A549 (cell line): ENCODE results near the gene SLC8A1.

Experiments used
- JUNB ChIP-seq: fragments of >200 bp; sonication (Bioruptor Twin); formaldehyde crosslinking; IDR thresholded peaks from 2 replicates; pipeline ENCODE4 v1.6.1; 2016
- TF ChIP-seq, protein P1 (sequence below): fragments of >200 bp; sonication (Bioruptor Twin); formaldehyde crosslinking; IDR thresholded peaks from 3 replicates; pipeline ENCODE4 v1.5.1; 2016
- TF ChIP-seq, protein P2 (sequence below): fragments of 250-450 bp; sonication (Bioruptor Pico); IDR thresholded peaks from 2 replicates; pipeline ENCODE4 v1.5.0; 2021; ENCODE audit warnings: mild to moderate bottlenecking, moderate library complexity, borderline replicate concordance

DNA sequence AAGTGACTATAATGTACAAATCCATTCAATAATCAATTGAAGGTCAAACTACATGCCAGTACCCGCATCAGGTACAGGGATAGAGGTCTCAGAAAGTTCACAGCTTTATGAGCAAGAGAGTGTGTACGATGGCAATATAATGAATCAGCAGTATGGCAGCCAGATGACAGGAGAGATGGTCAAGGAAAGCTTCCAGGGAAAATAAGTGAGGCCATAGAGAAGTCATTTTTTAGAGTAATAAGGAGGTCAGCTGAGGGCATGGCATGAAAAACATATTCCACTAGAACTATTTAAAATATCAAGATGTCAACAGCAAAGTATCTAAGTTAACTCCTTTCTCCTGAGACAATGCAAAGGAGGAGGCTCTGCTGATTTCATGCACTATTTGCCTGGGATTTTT, 108.0 kb downstream of the SLC8A1 start:
- TF ChIP-seq, protein P1, sequence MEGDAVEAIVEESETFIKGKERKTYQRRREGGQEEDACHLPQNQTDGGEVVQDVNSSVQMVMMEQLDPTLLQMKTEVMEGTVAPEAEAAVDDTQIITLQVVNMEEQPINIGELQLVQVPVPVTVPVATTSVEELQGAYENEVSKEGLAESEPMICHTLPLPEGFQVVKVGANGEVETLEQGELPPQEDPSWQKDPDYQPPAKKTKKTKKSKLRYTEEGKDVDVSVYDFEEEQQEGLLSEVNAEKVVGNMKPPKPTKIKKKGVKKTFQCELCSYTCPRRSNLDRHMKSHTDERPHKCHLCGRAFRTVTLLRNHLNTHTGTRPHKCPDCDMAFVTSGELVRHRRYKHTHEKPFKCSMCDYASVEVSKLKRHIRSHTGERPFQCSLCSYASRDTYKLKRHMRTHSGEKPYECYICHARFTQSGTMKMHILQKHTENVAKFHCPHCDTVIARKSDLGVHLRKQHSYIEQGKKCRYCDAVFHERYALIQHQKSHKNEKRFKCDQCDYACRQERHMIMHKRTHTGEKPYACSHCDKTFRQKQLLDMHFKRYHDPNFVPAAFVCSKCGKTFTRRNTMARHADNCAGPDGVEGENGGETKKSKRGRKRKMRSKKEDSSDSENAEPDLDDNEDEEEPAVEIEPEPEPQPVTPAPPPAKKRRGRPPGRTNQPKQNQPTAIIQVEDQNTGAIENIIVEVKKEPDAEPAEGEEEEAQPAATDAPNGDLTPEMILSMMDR: no peak
- TF ChIP-seq JUNB: no peak
- TF ChIP-seq, protein P2, sequence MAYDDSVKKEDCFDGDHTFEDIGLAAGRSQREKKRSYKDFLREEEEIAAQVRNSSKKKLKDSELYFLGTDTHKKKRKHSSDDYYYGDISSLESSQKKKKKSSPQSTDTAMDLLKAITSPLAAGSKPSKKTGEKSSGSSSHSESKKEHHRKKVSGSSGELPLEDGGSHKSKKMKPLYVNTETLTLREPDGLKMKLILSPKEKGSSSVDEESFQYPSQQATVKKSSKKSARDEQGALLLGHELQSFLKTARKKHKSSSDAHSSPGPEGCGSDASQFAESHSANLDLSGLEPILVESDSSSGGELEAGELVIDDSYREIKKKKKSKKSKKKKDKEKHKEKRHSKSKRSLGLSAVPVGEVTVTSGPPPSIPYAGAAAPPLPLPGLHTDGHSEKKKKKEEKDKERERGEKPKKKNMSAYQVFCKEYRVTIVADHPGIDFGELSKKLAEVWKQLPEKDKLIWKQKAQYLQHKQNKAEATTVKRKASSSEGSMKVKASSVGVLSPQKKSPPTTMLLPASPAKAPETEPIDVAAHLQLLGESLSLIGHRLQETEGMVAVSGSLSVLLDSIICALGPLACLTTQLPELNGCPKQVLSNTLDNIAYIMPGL (CRISPR knock-in tag): no peak
